ENCODE results near the gene MYCBP2.

Gene MYCBP2

GRCh38 chr13:77370888-77371287, 44.0 kb upstream of the MYCBP2 start:
- H3K36me3 ChIP-seq (ENCODE audit: insufficient read depth, insufficient read length, low read length): no peaks in the 10 kb centered on the region
- TF ChIP-seq ZNF274 (IDR thresholded peaks at IDR 0.05; ENCODE audit: low read depth, low read length) (no peak), SUZ12 (IDR thresholded peaks at IDR 0.05; ENCODE audit: extremely low read depth, insufficient read depth, insufficient read length) (no peak), YY1 (IDR thresholded peaks at IDR 0.05; ENCODE audit: insufficient read depth, insufficient read length) (no peak)
- no peak overlapping the region for H3K9ac ChIP-seq (ENCODE audit: insufficient read length, low read depth)
- no peak for DNase-seq (ENCODE audit: low read depth, low spot score)
- H3K27me3 ChIP-seq (ENCODE audit: insufficient read depth, insufficient read length): no peaks in the 10 kb centered on the region
- H3K4me1 ChIP-seq (ENCODE audit: insufficient read depth, insufficient read length): no peaks in the 10 kb centered on the region
- no peak overlapping the region for H3K4me3 ChIP-seq (ENCODE audit: insufficient read length, low read depth)
- H3K9me3 ChIP-seq (ENCODE audit: insufficient read depth, low read length): no peaks in the 10 kb centered on the region

- no peaks in the 10 kb centered on the region for H3K4me1 ChIP-seq (ENCODE audit: insufficient read depth, insufficient read length)
- no peak overlapping the region for H3K9ac ChIP-seq (ENCODE audit: insufficient read length, low read depth)
- no peak overlapping the region for H3K4me3 ChIP-seq (ENCODE audit: insufficient read length, low read depth)
- no peak for DNase-seq (ENCODE audit: low read depth, low spot score)
- H3K9me3 ChIP-seq (ENCODE audit: insufficient read depth, low read length): no peaks in the 10 kb centered on the region
- TF ChIP-seq ZNF274 (IDR thresholded peaks at IDR 0.05; ENCODE audit: low read depth, low read length): no peak
- no peak for TF ChIP-seq SUZ12 (IDR thresholded peaks at IDR 0.05; ENCODE audit: extremely low read depth, insufficient read depth, insufficient read length)
- TF ChIP-seq YY1 (IDR thresholded peaks at IDR 0.05; ENCODE audit: insufficient read depth, insufficient read length): no peak
- no peaks in the 10 kb centered on the region for H3K27me3 ChIP-seq (ENCODE audit: insufficient read depth, insufficient read length)
- H3K36me3 ChIP-seq (ENCODE audit: insufficient read depth, insufficient read length, low read length): no peaks in the 10 kb centered on the region
Observed at GRCh38 chr13:77362166-77362565, 35.3 kb upstream of the MYCBP2 start.

GRCh38 chr13:77360032-77360685, 33.3 kb upstream of the MYCBP2 start:
- TF ChIP-seq SUZ12 (IDR thresholded peaks at IDR 0.05; ENCODE audit: extremely low read depth, insufficient read depth, insufficient read length) (no peak), YY1 (IDR thresholded peaks at IDR 0.05; ENCODE audit: insufficient read depth, insufficient read length) (no peak), ZNF274 (IDR thresholded peaks at IDR 0.05; ENCODE audit: low read depth, low read length) (no peak)

DNA sequence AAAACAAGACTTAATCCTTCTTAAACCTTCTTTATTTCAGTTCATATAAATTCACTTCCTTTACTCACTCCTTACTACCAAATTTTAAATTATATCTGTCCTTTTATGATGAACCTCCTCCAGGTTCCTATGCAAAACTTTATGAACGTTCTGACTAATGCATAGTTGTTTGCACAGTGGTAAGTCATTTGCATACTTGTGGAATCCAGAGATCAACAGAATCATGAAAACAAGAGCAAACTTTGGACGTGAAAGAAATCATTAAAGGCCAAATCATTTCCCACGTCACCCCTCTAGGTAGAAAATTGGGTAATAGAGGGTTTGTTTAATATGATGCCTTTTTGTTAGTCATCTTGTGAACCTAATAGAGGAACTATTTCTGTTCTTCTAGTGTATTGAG, 32.3 kb upstream of the MYCBP2 start:
- Histone ChIP-seq H3K27me3 (ENCODE audit: insufficient read depth, insufficient read length) (no peaks in the 10 kb centered on the region), H3K4me1 (ENCODE audit: insufficient read depth, insufficient read length) (no peaks in the 10 kb centered on the region), H3K9me3 (ENCODE audit: insufficient read depth, low read length) (no peaks in the 10 kb centered on the region), H3K9ac (ENCODE audit: insufficient read length, low read depth) (no peak overlapping the region), H3K36me3 (ENCODE audit: insufficient read depth, insufficient read length, low read length) (no peaks in the 10 kb centered on the region), H3K4me3 (ENCODE audit: insufficient read length, low read depth) (no peak overlapping the region)
- no peak for DNase-seq (ENCODE audit: low read depth, low spot score)
- TF ChIP-seq ZNF274 (IDR thresholded peaks at IDR 0.05; ENCODE audit: low read depth, low read length) (no peak), YY1 (IDR thresholded peaks at IDR 0.05; ENCODE audit: insufficient read depth, insufficient read length) (no peak)

More at GRCh38 chr13:77360032-77360685, 33.3 kb upstream of the MYCBP2 start:
- Histone ChIP-seq H3K9me3 (ENCODE audit: insufficient read depth, low read length) (no peaks in the 10 kb centered on the region), H3K4me1 (ENCODE audit: insufficient read depth, insufficient read length) (no peaks in the 10 kb centered on the region), H3K4me3 (ENCODE audit: insufficient read length, low read depth) (no peak overlapping the region), H3K27me3 (ENCODE audit: insufficient read depth, insufficient read length) (no peaks in the 10 kb centered on the region), H3K36me3 (ENCODE audit: insufficient read depth, insufficient read length, low read length) (no peaks in the 10 kb centered on the region), H3K9ac (ENCODE audit: insufficient read length, low read depth) (no peak overlapping the region)
- no peak for DNase-seq (ENCODE audit: low read depth, low spot score)

- no peak overlapping the region for H3K4me3 ChIP-seq (ENCODE audit: insufficient read length, low read depth)
- no peak for TF ChIP-seq SUZ12 (IDR thresholded peaks at IDR 0.05; ENCODE audit: extremely low read depth, insufficient read depth, insufficient read length)
- no peaks in the 10 kb centered on the region for H3K9me3 ChIP-seq (ENCODE audit: insufficient read depth, low read length)
- no peaks in the 10 kb centered on the region for H3K36me3 ChIP-seq (ENCODE audit: insufficient read depth, insufficient read length, low read length)
- H3K27me3 ChIP-seq (ENCODE audit: insufficient read depth, insufficient read length): no peaks in the 10 kb centered on the region
- no peaks in the 10 kb centered on the region for H3K4me1 ChIP-seq (ENCODE audit: insufficient read depth, insufficient read length)
- no peak for DNase-seq (ENCODE audit: low read depth, low spot score)
- H3K9ac ChIP-seq (ENCODE audit: insufficient read length, low read depth): no peak overlapping the region
Observed at GRCh38 chr13:77358001-77358400, 31.1 kb upstream of the MYCBP2 start.

GRCh38 chr13:77356155-77356554, 29.3 kb upstream of the MYCBP2 start:
- TF ChIP-seq SUZ12 (IDR thresholded peaks at IDR 0.05; ENCODE audit: extremely low read depth, insufficient read depth, insufficient read length) (no peak), ZNF274 (IDR thresholded peaks at IDR 0.05; ENCODE audit: low read depth, low read length) (no peak), YY1 (IDR thresholded peaks at IDR 0.05; ENCODE audit: insufficient read depth, insufficient read length) (no peak)
- H3K27me3 ChIP-seq (ENCODE audit: insufficient read depth, insufficient read length): no peaks in the 10 kb centered on the region
- no peaks in the 10 kb centered on the region for H3K9me3 ChIP-seq (ENCODE audit: insufficient read depth, low read length)
- no peak for DNase-seq (ENCODE audit: low read depth, low spot score)
- no peaks in the 10 kb centered on the region for H3K4me1 ChIP-seq (ENCODE audit: insufficient read depth, insufficient read length)
- H3K4me3 ChIP-seq (ENCODE audit: insufficient read length, low read depth): no peak overlapping the region
- no peaks in the 10 kb centered on the region for H3K36me3 ChIP-seq (ENCODE audit: insufficient read depth, insufficient read length, low read length)
- no peak overlapping the region for H3K9ac ChIP-seq (ENCODE audit: insufficient read length, low read depth)

- no peak overlapping the region for H3K4me3 ChIP-seq (ENCODE audit: insufficient read length, low read depth)
- H3K9ac ChIP-seq (ENCODE audit: insufficient read length, low read depth): no peak overlapping the region
- no peak for DNase-seq (ENCODE audit: low read depth, low spot score)
Observed at GRCh38 chr13:77353995-77354394, 27.1 kb upstream of the MYCBP2 start.

More at GRCh38 chr13:77353995-77354394, 27.1 kb upstream of the MYCBP2 start:
- TF ChIP-seq SUZ12 (IDR thresholded peaks at IDR 0.05; ENCODE audit: extremely low read depth, insufficient read depth, insufficient read length): no peak
- TF ChIP-seq YY1 (IDR thresholded peaks at IDR 0.05; ENCODE audit: insufficient read depth, insufficient read length): no peak
- TF ChIP-seq ZNF274 (IDR thresholded peaks at IDR 0.05; ENCODE audit: low read depth, low read length): no peak
- no peaks in the 10 kb centered on the region for H3K9me3 ChIP-seq (ENCODE audit: insufficient read depth, low read length)
- no peaks in the 10 kb centered on the region for H3K36me3 ChIP-seq (ENCODE audit: insufficient read depth, insufficient read length, low read length)
- H3K27me3 ChIP-seq (ENCODE audit: insufficient read depth, insufficient read length): no peaks in the 10 kb centered on the region
- no peaks in the 10 kb centered on the region for H3K4me1 ChIP-seq (ENCODE audit: insufficient read depth, insufficient read length)
